HFF-Myc (cell line): Measurements from ENCODE around the gene SRCIN1.
"Not testable (repeated sequence)": the region's sequence is repeated elsewhere in the genome, so short reads cannot be mapped to it uniquely, and the experiment has no call there.

Experiments
- DNase-seq: peaks from one replicate; pipeline ENCODE4 v3.0.0-alpha.2; 2011; ENCODE audit warnings: low read depth; ENCODE audit errors: extremely low read depth
- H3K4me3 ChIP-seq: replicated peaks from 2 replicates; pipeline ENCODE4 v1.5.1; 2011; ENCODE audit warnings: low read depth, mild to moderate bottlenecking, control low read depth, low read length
- CTCF ChIP-seq: IDR thresholded peaks from 2 replicates; pipeline ENCODE4 v1.5.1; 2012; ENCODE audit warnings: mild to moderate bottlenecking, low read depth, low read length, control low read depth; ENCODE audit errors: missing control alignments

Gene SRCIN1

GRCh38 chr17:38538906-38539305, 66.8 kb downstream of the SRCIN1 start:
- no peak for DNase-seq
- no peak for TF ChIP-seq CTCF
- H3K4me3 ChIP-seq: no peak overlapping the region

- no peak for DNase-seq
- no peak for TF ChIP-seq CTCF
These were observed 69.1 kb downstream of the SRCIN1 start for GRCh38 chr17:38536661-38537060.

DNA sequence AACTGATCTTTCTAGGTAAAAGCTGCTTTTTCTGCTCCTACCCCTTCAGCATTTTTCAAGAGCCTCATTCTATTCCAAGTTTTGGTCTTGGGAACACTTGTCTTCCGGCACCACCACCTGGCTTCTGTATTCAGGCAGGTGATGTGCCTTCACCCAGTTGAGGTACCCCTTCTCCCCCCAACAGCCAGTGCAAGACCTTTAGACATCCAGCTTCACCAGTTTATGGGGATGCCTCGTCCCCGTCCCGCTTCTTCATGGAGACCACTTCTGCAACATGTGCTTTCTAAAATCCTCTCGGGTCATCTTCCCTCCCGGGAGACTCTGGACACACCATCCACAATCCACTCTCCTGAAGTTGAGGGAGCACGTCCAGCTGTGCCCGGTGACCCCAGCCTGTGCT, 69.9 kb downstream of the SRCIN1 start:
- no peak for TF ChIP-seq CTCF
- no peak for DNase-seq
- no peak overlapping the region for H3K4me3 ChIP-seq

More at GRCh38 chr17:38536661-38537060, 69.1 kb downstream of the SRCIN1 start:
- H3K4me3 ChIP-seq: no peak overlapping the region

GRCh38 chr17:38534498-38534885, 71.3 kb downstream of the SRCIN1 start:
- H3K4me3 ChIP-seq: no peak overlapping the region
- TF ChIP-seq CTCF: no peak
- no peak for DNase-seq

- TF ChIP-seq CTCF: no peak
- DNase-seq: no peak
- H3K4me3 ChIP-seq: no peak overlapping the region
These were observed 71.8 kb downstream of the SRCIN1 start for GRCh38 chr17:38533866-38534497.

GRCh38 chr17:38533241-38533640, 72.5 kb downstream of the SRCIN1 start:
- TF ChIP-seq CTCF: no peak
- no peak for DNase-seq
- no peak overlapping the region for H3K4me3 ChIP-seq

DNA sequence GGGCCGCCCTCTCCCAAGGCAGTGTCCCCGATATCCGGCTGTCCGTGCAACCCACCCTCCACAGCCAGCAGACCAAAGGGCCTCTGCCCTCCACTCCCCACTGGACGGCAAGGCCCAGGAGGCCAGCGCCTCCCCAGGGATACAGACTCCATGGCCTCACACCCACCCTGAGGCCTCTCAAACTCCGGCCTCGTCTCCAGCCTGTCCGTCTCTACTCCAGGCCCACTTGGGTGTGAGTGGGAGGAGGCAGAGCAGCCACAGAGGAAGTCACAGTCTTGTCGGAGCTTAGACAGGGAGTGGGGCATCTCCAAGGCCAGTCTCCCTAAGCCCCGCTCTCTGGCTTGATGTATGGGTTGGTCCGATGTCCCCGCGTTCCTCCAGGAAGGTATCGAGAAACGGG, 73.3 kb downstream of the SRCIN1 start:
- DNase-seq: no peak
- no peak for TF ChIP-seq CTCF
- no peak overlapping the region for H3K4me3 ChIP-seq

DNA sequence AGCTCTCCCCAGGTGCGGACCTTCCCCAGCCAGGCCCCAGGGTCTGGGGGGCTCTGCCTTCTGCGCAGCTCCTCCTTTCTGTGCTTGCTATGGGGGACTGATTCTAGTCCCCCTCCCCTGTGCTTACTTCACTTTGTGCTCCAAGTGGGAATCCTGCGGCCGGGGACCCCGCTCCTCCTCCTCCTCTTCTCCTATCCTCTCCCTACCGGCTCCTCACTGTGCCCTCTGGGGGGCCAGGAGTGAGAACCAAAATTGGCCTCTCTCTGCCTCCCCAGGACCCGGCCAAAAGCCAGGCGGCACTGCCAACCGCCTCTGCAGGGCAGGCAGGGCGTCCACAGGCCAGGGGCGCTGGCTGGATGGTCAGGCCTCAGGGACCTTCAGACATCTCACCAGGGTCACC, 74.0 kb downstream of the SRCIN1 start:
- not testable (repeated sequence) for H3K4me3 ChIP-seq, DNase-seq

- H3K4me3 ChIP-seq, DNase-seq: not testable (repeated sequence)
These were observed 74.9 kb downstream of the SRCIN1 start for GRCh38 chr17:38530856-38531255.

GRCh38 chr17:38528141-38528540, 77.6 kb downstream of the SRCIN1 start:
- not testable (repeated sequence) for H3K4me3 ChIP-seq, DNase-seq
